Endothelial cell of hepatic sinusoid (primary cell): Measurements from ENCODE around the gene ULK2.

Experiments
- in situ Hi-C: cut with HindIII; loops from 2 replicates; pipeline ENCODE4 v1.10.0; 2017; ENCODE audit warnings: low sequenced_read_pairs

ULK2 gene

DNA sequence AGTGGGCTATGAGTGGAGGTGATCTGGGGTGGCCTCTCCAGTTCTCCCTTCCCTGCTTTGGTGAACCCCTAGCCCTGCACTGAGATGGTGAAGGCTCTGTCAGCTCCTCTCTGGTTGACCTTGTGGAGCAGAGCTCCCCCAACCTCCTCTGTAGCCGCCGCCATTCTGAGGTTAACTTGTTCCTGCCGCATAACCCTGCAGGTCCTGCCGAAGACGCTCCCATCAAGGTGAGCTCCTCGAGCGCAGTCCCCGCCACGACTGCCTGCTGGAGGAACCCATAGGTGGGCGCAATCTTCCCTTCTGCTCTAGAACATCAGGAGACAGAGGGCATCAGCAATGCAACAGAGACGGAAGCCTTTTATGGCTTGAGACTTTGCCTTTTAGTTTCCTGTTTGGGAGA, 136.1 kb downstream of the ULK2 start:
- in situ Hi-C loops = no loop called here

DNA sequence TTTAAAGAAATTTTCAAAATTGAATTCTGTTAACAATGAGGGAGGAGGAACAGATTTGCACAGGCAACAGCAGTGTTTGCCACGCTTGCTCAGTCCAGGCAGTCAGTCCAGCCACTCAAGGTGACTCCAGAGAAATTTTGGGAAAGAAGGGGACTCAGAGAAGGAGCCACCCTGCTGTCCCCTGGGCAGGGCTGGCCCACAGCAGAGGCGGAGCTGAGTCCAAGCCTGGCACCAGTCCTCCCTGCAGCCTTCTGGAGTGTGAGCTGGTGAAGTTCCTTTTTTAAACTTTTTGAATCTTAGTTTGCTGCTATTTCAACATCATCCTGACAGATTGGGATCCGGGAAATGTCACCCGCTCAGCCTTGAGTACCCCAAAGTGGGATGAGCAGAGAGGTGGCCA, 136.9 kb downstream of the ULK2 start:
- in situ Hi-C loops = no loop called here

DNA sequence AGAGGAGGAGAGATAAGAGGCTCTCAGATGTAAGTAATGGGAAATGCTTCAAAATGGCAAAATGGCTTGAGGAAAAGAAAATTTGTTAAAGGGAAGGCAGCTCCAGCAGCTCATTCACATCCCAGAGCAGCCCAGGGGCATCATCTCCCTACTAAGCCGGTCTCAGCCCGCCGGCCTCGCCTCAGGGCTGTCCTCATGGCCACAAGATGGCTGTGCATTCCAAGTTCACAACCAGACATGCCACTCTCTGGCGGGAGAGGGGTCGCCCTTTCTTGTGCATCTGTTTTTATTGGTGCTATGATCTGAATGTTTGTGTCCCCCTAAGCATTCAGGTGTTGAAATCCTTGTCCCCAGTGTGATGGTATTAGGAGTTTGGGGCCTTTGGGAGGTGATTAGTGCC, 137.8 kb downstream of the ULK2 start:
- in situ Hi-C loops = no loop called here

DNA sequence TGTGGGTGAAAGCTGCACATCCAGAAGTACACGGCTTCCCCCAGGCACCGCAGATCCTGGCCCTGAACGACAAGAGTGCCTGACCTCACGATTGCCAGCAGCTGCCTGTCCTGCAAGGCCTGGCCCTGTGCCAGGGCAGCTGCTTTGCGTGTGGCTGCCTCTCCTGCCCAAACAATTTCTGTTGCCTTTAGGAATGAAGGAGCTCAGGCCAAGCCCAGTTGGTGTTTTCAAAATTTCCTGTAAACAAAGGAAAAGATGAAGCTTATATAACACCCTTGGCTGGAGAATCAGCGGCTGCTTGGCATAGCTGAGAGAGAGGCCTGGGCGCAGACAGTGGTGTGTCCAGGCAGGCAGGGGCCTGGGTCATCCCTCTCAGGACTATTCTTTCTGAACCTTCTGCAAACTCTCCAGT, 139.6 kb downstream of the ULK2 start:
- in situ Hi-C loops = no loop called here

DNA sequence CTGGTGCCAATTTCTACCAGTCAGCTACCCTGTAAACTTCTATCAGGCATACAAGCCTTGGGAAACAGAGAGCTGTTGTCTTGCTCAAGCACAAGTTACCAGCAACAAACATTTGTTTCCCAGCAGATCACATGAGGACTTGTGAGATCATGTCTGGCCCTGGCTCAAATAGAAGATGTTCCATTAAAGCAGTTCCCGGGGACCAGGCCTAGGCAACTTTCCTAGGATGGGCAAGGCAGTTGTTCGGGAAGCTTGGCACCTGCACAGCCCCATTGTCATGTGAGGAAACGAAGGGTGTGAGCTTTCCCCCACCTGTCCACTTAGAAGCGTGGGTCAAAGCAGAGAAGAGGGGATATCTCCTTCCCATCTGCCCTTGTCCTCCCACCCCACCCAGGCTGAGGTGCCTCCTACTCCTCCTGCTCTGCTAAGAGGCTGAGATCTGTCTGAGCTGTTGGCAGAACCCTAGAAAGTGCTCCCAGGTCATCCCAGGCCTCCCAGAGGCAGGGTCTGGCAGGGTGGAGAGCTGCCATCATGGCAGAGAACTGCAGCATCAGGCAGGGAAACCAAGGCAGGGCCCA, 140.1 kb downstream of the ULK2 start:
- in situ Hi-C loops = no loop called here

DNA sequence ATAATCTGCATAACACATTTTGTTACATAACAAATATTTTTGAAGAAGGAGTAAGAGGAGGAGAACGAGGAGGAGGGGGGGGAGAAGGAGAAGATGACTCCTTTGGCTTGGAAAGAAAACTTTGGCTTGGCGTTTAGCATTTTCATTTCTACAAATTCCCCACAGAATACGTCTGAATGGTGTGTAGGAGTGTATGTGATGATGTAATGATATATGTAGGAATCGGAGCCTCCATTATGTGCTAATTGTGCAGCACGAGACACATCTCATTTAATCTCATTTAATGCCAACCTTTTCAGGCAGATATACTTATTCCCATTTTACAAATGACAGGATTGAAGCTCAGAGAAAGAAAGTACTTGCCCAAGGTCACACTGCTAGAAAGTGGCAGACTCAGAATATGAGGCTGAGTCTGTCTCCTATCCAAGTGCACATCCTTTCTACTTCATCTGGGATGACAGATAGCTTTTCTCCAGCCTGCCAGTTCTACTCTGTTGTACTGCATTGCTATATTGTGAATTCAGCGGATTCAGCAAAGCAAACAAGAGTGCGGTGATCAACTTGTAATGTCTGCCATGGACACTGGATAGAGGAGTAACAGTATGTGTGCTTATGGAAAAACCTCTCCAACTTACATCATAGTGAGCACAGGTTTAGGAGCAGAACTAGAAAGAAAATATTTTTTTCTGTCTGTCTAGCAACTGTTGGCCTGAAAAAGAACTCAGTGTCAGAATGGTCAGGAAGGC, 140.9 kb downstream of the ULK2 start:
- in situ Hi-C loops = no loop called here

DNA sequence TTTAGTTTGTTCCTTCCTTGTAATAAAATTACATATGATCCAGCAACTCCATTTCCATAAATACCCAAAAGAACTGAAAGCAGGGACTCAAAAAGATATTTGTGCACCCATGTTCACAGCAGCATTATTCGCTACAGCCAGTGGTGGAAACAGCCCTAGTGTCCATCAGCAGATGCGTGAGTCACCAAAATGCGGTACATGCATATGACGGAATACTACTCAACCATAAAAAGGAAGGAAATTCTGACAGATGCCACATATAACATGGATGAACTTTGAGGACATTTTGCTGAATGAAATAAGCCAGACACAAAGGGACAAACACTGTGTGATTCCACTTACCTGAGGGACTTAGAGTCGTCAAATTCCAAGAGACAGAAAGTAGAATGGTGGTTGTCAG, 142.2 kb downstream of the ULK2 start:
- in situ Hi-C loops = no loop called here

DNA sequence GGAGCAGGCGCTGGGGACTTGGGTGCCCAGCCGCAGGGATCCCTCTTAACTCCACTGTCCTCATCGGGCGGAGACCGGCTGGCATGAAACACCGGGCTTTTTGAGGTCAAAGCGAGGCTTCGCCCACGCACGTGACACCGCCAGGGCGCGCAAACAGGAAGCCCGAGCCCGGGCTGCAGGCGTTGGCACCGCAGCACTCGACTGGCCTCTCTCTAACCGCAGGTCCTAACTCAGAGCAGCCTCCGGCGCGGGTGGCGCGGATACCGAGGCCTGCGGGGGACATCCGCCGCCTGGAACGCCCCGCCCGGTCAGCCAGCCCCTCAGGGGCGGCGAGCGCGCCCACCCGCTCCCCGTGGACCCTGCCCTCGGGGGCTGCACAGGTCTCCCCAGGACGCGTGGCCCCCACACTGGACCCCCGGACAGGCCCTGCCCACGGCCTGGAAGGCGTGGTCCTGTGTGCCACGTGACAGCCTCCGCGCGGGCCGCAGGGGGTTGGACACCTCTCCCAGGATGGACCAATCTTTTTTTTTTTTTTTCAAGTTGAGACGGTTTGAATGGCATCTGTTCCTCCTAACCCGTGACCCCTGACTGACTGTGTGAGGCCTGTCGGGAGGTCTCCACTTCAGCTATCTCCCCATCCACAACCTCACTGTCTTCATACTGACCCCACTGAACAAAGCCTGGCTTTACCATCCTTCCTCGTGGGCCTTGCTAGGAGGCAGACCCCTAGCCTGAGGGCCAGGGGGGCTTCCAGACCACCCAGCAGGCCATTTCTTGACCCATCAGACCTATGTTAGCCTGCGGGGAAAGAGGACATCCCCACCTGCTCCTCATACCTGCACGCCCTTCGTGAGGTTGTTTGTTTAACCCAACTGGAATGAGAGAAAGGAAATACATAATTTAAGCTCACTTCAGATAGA, 143.0 kb downstream of the ULK2 start:
- in situ Hi-C loops = no loop called here

DNA sequence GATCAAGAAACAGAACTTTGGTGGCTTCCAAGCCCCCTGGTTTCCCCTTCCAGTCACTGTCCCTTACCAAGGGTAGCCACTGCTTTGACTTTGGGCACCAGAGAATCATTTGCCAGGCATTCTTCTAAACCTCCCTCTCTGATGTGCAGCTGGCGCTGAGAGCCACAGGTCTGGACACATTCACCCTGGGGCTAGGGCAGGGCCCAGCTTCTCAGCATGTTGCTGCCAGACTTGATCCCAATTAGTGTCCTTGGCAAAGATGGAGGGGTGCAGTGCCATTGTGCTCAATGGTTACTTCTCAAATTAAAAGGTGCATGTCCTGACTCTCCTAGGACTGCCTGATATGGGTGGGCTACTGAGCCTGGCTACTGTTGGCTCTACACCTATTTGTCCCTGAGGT, 143.8 kb downstream of the ULK2 start:
- in situ Hi-C loops = no loop called here
